Activated naive CD8-positive, alpha-beta T cell treated with anti-CD3 and anti-CD28 coated beads, Interleukin-2, amount 10 ng/mL, durations not matched to agents 7 days and 5 days (primary cell): Measurements from ENCODE around the gene BARHL1. TPM values are rescaled to one million over a fixed set of nuclear protein-coding genes. Genes with fewer than 3 reads are reported as not detected.
A peak's percentile ranks its signal among the peaks of the same experiment; 100 is the strongest.
"Not testable (repeated sequence)": the region's sequence is repeated elsewhere in the genome, so short reads cannot be mapped to it uniquely, and the experiment has no call there.

Source experiments
- ATAC-seq: fragments of 150-1000 bp; cut with Tn5 transposase; one replicate; pipeline ENCODE4 v1.10.0; 2021; ENCODE audit warnings: low read depth, moderate library complexity
- POLR2A ChIA-PET: fragments of 350-600 bp; sonication (Branson Sonifier 250); formaldehyde crosslinking; loops from one replicate; lab custom pipeline; 2021; ENCODE audit warnings: antibody characterized with exemption; lab: Charles Lee
- DNase-seq: peaks from one replicate; pipeline ENCODE4 v3.0.0; 2021
- H3K27ac Mint-ChIP-seq: one replicate; pipeline ENCODE4 v1.8.0; 2022; ENCODE audit warnings: mild to moderate bottlenecking, mixed read lengths
- H3K27me3 Mint-ChIP-seq: one replicate; pipeline ENCODE4 v1.8.0; 2022; ENCODE audit warnings: mild to moderate bottlenecking, moderate library complexity, mixed read lengths
- H3K36me3 Mint-ChIP-seq: one replicate; pipeline ENCODE4 v1.8.0; 2021; ENCODE audit warnings: mild to moderate bottlenecking, mixed read lengths
- H3K4me1 Mint-ChIP-seq: one replicate; pipeline ENCODE4 v1.8.0; 2021; ENCODE audit warnings: mixed read lengths
- H3K4me3 Mint-ChIP-seq: one replicate; pipeline ENCODE4 v1.8.0; 2022; ENCODE audit warnings: mild to moderate bottlenecking, moderate library complexity, mixed read lengths
- H3K9me3 Mint-ChIP-seq: one replicate; pipeline ENCODE4 v1.8.0; 2021; ENCODE audit warnings: mixed read lengths
- total RNA-seq, 2 experiments: library from RNA; stranded (reverse); gene quantifications; one replicate each; pipeline ENCODE4 v1.2.3, GENCODE V29; 2021

BARHL1 gene
- total RNA-seq, 2 experiments from 2014 or later = not detected

DNA sequence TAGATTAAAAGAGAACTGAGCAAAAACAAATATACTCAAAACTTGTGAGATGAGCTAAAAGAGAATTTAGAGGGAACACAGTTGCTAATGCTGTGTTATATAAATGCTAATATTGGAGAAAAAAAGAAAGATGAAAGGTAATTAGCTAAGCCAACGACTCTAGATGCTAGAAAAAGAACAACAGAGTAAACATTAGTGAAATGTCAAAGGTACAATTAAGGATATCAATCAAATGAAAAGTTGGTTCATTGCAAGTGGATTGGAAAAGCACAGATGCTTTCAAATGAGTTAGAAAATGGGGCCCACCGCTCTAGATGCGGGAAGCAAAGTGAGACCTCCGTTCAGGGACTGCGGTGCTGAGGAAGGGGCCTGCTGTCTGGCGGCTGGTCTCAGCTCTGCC lies 17.9 kb upstream of the BARHL1 start:
- peaks cover under 1% of the 10 kb centered on the region for H3K9me3 Mint-ChIP-seq
- H3K4me1 Mint-ChIP-seq = peaks cover 3% of the 10 kb centered on the region
- H3K4me3 Mint-ChIP-seq = no peak overlapping the region
- H3K36me3 Mint-ChIP-seq = no peaks in the 10 kb centered on the region
- H3K27ac Mint-ChIP-seq = no peak overlapping the region
- POLR2A ChIA-PET = no interaction called here
- H3K27me3 Mint-ChIP-seq = peaks cover 36% of the 10 kb centered on the region
- no peak for ATAC-seq
- no peak for DNase-seq

DNA sequence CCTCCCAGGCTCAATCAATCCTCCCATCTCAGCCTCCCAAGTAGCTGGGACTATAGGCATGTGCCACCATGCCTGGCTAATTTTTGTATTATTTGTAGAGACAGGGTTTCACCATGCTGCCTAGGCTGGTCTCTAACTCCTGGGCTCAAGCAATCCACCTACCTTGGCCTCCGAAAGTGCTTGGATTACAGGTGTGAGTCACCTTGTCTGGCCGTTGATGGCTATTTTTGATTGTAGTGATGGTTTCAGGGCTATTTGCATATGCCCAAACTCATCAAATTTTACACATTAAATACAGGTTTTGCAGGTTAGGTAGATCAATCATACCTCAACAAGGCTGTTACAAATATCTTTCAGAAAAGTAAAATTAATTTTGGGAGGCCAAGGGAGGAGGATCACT lies 13.6 kb upstream of the BARHL1 start:
- H3K4me3 Mint-ChIP-seq, H3K9me3 Mint-ChIP-seq: not testable (repeated sequence)

DNA sequence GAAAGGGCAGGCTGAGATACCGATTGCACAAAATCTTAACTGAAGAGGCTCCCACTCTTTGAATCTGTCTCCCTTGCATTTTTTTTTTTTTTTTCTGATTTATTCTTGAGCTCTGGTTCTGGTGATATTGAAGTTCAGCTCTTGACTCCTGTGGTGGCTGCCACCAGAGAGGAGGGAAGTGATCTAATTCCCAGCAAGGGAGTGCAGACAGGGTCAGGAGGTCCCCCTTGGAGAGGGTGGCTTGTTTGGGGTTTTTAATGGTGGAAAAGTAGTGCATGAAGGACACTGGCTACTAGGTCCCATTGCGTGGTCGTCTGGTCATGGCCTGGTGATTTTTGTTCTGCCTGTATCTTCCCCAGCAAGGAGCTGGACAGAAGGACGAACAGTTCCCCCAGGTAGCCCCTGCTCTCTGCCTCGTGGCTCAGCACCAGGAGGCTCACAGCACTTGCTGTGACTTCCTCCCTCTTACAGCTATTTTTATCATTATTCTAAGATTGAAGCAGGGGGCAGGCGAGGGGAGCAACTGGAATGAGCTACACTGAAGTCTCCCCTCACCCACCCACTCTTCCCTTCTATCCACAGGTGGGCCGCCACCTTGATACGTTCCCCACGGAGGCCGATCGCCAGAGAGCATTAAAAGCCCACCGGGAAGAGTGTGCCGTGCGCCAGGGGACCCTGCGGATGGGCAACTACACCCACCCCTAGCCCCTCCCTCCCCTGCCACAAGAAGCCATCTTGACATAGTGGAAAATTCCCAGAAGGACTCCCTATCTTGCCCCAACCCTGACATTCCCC lies 10.4 kb upstream of the BARHL1 start:
- no peak overlapping the region for H3K4me3 Mint-ChIP-seq
- H3K27me3 Mint-ChIP-seq = peaks cover 31% of the 10 kb centered on the region
- no peak overlapping the region for H3K27ac Mint-ChIP-seq
- no peaks in the 10 kb centered on the region for H3K9me3 Mint-ChIP-seq
- peaks cover 3% of the 10 kb centered on the region for H3K4me1 Mint-ChIP-seq
- no peaks in the 10 kb centered on the region for H3K36me3 Mint-ChIP-seq
- DNase-seq (no peak), ATAC-seq (no peak)
- POLR2A ChIA-PET = interaction anchor here (0.7 kb wide), 1 partner anchor 96 kb away, joined by 5 read pairs; no protein-coding TSS in a partner anchor

More for the DNA sequence above, 13.6 kb upstream of the BARHL1 start:
- H3K27me3 Mint-ChIP-seq = peaks cover 16% of the 10 kb centered on the region
- DNase-seq, H3K36me3 Mint-ChIP-seq, ATAC-seq, POLR2A ChIA-PET, H3K27ac Mint-ChIP-seq, H3K4me1 Mint-ChIP-seq: not testable (repeated sequence)

DNA sequence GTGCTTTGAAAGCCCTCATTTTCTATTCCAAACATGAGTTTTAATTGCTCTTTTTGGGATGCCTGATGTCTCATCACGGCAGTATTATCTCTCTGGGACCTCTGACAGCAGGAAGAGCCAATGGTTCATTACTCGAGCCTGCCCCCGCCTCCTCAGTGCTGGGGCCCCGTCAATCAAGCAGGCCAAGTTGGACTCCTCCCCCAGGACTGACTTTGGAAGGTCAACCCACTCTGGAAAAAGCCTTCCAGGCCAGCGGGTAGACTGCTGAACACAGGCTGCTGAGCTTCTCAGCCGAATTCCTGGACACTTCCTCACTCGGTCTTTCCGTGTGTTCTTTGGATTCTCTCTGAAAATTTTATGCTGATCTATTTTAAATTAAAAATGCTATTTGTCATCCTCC lies 9.5 kb upstream of the BARHL1 start:
- no peak overlapping the region for H3K4me3 Mint-ChIP-seq
- DNase-seq = no peak
- H3K4me1 Mint-ChIP-seq = peaks cover 3% of the 10 kb centered on the region
- no peaks in the 10 kb centered on the region for H3K9me3 Mint-ChIP-seq
- POLR2A ChIA-PET = no interaction called here
- H3K27me3 Mint-ChIP-seq = peaks cover 35% of the 10 kb centered on the region
- ATAC-seq = no peak
- H3K36me3 Mint-ChIP-seq = no peaks in the 10 kb centered on the region
- H3K27ac Mint-ChIP-seq = no peak overlapping the region

DNA sequence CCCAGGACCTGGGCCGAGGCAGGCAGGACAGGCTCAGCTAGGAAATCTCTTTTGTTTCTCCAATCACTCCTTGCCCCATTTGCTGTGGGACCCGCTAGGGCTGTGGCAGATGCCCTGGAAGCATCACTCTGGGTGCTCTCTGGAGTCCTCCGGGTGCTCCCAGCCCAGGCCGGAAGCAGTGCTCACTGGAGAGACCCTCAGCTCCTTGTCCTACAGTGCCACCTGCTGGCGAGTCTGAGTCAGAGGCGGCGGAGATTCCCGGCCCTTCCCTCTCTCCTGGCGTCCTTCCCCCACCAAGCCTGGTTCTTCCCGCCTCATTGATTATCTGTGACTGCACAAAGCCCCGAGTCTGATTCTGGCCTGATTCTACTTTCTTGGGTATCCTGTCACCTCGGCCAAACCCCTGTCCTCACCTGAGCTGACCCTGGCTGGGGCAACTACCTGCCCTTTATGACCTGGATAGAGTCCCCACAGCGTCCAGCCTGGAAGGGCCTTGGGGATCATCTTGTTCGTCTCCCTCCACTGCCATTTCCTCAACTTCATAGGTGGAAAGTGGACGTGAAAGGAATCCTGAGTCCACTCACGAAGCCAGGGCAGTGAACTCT lies 7.3 kb upstream of the BARHL1 start:
- Mint-ChIP-seq H3K27ac (no peak overlapping the region), H3K4me1 (peaks cover 4% of the 10 kb centered on the region), H3K4me3 (no peak overlapping the region), H3K9me3 (no peaks in the 10 kb centered on the region), H3K27me3 (peaks cover 56% of the 10 kb centered on the region), H3K36me3 (no peaks in the 10 kb centered on the region)
- peak; percentile 75 for ATAC-seq
- POLR2A ChIA-PET = interaction anchor here (0.6 kb wide), 1 partner anchor 50 kb away, joined by 3 read pairs; no protein-coding TSS in a partner anchor
- DNase-seq = peak; percentile 73

DNA sequence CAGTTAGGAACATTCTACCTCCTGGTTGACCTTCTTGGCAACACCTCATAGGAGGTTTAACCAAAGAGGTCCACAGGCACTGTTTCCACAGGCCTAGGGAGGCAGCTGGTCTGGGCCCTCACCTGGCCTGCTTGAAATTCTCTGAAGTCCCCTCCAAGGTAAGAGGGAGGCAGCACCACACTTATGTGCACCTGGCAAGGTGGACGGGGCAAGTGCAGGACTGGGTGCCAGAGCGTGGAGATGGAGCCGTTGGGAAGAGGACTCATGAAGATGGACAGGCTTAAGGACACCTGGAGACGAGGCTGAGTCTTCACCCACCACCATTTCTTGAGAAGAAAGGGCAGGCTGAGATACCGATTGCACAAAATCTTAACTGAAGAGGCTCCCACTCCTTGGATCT lies 6.6 kb upstream of the BARHL1 start:
- POLR2A ChIA-PET = no interaction called here
- no peaks in the 10 kb centered on the region for H3K36me3 Mint-ChIP-seq
- no peaks in the 10 kb centered on the region for H3K9me3 Mint-ChIP-seq
- H3K4me1 Mint-ChIP-seq = peaks cover 4% of the 10 kb centered on the region
- no peak overlapping the region for H3K4me3 Mint-ChIP-seq
- ATAC-seq (no peak), DNase-seq (no peak)
- no peak overlapping the region for H3K27ac Mint-ChIP-seq
- peaks cover 59% of the 10 kb centered on the region for H3K27me3 Mint-ChIP-seq

DNA sequence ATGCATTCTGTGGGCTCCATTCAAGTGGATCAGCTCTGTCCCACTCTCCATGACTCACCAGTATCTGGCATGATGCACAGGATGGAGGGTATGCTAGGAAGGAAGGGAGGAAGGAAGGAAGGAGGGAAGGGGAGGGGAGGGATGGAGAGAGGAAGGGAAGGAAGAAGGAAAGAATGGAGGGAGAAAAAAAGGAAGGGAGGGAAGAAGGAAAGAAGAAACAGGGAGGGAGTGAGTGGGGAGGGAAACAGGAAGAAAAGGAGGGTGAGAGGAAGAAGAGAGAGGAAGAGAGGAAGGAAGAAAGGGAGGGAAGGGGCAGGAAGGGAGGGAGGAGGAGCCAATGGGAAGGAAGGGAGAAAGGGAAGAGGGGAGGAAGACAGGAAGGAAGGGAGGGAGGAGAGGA lies 5.3 kb upstream of the BARHL1 start:
- POLR2A ChIA-PET = no interaction called here
- Mint-ChIP-seq H3K27me3 (peaks cover 69% of the 10 kb centered on the region), H3K9me3 (no peaks in the 10 kb centered on the region), H3K4me3 (no peak overlapping the region), H3K27ac (no peak overlapping the region), H3K36me3 (no peaks in the 10 kb centered on the region), H3K4me1 (peaks cover 12% of the 10 kb centered on the region)
- DNase-seq (no peak), ATAC-seq (no peak)

DNA sequence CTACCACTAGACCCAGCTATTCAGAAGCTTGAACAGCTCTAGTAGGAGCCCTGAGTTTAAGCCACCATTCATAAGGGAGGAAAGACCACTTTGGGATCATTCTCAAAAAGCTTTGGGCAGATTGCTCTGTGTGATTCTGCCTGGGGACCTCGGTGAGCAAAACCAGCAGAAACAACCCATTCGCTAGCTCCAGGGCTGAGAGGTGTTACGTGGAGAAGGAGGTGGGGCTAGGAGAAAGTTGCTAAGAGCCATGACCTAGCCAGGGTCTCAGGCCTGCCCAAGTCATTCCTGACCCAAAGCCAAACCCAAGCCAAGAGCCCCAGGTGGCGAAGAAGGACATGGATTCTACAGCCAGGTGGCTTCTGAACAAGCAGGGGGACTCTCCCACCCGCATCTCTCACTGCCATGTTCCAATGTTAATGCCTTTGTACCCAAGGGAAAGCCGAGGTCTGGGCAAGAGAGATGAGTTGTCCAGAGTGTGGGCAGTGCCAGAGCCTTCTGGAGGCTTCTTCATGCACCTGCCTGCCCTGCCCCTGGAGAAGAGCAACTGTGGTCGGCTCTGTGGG lies 4.0 kb upstream of the BARHL1 start:
- Mint-ChIP-seq H3K4me3 (no peak overlapping the region), H3K4me1 (peaks cover 12% of the 10 kb centered on the region), H3K27ac (no peak overlapping the region), H3K27me3 (peaks cover 79% of the 10 kb centered on the region), H3K36me3 (no peaks in the 10 kb centered on the region), H3K9me3 (no peaks in the 10 kb centered on the region)
- ATAC-seq (no peak), DNase-seq (no peak)
- POLR2A ChIA-PET = no interaction called here

DNA sequence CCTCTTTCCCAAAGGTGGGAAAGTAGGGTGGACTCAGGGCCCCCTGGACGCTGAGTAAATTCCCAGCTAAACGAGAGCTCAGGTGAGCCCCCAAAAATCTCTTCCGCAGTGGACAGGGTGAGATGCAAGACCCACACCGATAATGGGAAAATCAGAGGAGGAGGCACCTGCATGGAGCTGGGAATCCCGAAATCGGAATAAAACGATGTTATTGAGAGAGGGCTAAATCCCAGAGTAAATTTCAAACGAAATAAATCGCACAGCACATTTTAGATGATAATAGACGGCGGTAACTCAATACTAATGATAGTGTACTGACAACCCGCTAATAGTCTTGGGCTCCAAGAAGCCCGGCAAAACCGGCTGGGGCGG lies 3.0 kb upstream of the BARHL1 start:
- H3K36me3 Mint-ChIP-seq = no peaks in the 10 kb centered on the region
- H3K27me3 Mint-ChIP-seq = peaks cover 81% of the 10 kb centered on the region
- ATAC-seq (no peak), DNase-seq (no peak)
- H3K4me1 Mint-ChIP-seq = peaks cover 12% of the 10 kb centered on the region
- no peak overlapping the region for H3K4me3 Mint-ChIP-seq
- H3K9me3 Mint-ChIP-seq = no peaks in the 10 kb centered on the region
- POLR2A ChIA-PET = interaction anchor here (0.5 kb wide), 1 partner anchor 395 kb away, joined by 5 read pairs; no protein-coding TSS in a partner anchor
- H3K27ac Mint-ChIP-seq = no peak overlapping the region

DNA sequence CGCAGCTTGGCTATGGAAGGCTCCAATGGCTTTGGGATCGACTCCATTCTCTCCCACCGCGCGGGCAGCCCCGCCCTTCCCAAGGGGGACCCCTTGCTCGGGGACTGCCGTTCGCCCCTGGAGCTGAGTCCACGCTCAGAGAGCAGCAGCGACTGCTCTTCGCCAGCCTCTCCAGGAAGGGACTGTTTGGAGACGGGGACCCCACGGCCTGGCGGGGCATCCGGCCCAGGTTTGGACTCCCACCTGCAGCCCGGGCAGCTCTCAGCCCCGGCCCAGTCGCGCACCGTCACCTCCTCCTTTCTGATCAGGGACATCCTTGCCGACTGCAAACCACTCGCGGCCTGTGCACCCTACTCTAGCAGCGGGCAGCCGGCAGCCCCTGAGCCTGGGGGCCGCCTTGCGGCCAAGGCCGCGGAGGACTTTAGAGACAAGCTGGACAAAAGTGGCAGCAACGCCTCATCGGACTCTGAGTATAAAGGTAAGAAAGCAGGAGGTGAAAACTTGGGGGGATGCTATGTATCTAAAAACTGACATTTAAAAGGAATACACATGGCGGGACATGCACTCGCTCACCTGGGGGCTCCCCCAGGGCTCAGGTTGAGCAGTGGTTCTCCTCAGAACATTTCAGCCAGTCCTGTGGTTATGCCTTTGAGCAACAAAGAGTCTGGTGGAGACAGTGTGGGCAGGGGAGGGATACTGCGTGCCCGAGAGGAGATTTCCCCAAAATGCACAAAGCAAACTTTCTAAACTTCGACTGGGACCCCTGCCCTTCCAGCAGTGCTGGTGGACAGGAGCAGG lies 579 bp downstream of the BARHL1 start:
- ATAC-seq (no peak), DNase-seq (no peak)
- POLR2A ChIA-PET = no interaction called here
- Mint-ChIP-seq H3K9me3 (no peaks in the 10 kb centered on the region), H3K36me3 (no peaks in the 10 kb centered on the region), H3K27ac (no peak overlapping the region), H3K4me3 (no peak overlapping the region), H3K27me3 (peaks cover 91% of the 10 kb centered on the region), H3K4me1 (peaks cover 13% of the 10 kb centered on the region)

DNA sequence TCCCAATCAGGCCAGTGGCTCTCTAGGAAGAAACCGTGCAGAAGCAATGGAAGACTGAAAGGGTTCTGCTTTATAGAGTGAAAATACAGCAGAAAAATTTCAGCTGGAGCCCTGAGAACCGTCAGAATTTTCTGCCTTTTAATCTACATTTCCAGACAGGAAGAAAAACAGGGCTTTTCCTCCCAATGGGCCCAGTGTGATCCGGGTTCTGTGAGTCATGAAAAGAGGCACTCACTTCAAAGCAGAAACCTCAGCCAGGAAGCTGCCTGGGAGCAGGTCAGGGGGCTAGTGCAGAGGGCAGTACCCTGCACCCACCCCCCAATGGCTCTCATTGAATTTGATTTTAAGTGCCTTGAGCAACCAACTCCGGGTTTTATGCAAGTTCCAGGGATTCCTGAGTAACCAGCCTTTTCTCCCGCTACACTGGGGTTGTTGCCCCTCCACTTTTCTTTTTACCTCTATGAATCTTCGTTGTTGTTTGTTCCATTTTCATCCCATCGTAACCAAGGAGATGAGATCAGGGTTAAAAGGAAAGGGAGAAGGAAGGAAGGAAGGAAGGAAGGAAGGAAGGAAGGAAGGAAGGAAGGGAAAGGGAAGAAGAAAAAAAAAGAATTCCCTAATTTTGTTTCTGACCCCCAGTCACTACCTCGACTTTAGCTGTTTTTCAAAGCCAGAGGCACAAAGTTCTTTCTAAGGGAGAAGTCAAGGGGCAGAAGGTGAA lies 1.3 kb downstream of the BARHL1 start:
- H3K36me3 Mint-ChIP-seq = no peaks in the 10 kb centered on the region
- H3K27ac Mint-ChIP-seq = no peak overlapping the region
- H3K27me3 Mint-ChIP-seq = peaks cover 90% of the 10 kb centered on the region
- no peak for DNase-seq
- no peak overlapping the region for H3K4me3 Mint-ChIP-seq
- H3K4me1 Mint-ChIP-seq = peaks cover 13% of the 10 kb centered on the region
- ATAC-seq = no peak
- POLR2A ChIA-PET = no interaction called here
- H3K9me3 Mint-ChIP-seq = no peaks in the 10 kb centered on the region

DNA sequence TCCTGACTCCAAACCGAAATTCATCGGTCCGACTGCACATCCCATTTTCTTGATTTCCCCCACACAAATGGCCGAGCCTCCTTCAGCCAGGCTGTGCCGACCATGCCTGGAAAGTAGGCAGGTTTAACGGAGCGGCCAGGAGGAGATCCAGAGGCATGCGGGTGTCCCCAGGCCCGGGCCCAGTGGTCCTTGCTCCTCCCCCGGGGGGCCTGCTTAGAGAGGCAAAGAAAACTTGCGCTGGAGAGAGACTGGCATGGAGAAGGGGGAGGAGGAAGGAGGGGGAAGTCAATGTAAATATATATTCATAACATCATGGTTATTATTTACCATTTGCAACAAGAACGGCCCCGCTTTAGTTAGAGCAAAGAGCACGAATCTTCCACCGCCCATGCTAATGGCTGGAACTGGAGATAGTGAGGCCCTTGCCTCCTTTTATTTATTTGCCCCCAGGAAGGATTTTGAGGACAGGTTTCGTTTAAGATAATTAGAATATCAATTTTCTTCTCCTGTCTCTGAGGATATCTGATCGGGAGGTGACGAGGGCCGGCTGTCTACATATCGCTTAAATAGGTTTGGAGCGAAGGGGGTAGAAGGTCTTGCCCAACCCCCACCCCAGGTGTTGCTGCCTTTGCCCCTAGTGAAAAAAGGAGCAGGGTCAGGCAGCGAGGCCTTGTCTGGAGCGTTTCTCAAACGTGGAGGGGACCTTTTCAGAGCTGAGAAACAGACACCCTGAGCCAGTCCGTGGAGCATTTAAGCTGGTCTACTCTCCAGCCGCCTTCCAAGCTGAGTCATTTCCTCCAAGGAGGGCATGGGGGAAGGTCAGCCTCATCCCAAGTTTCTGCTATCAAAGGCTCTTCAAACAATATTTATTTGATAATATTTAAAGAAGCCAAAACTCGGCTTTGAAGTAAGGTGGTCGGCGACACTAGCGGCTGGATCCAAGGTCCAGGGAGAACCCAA lies 2.5 kb downstream of the BARHL1 start:
- Mint-ChIP-seq H3K36me3 (no peaks in the 10 kb centered on the region), H3K27ac (no peak overlapping the region), H3K27me3 (peaks cover 86% of the 10 kb centered on the region), H3K9me3 (no peaks in the 10 kb centered on the region), H3K4me1 (peaks cover 12% of the 10 kb centered on the region), H3K4me3 (no peak overlapping the region)
- no peak for ATAC-seq
- POLR2A ChIA-PET = no interaction called here
- no peak for DNase-seq
